ENCODE data around the gene MOK. TPM values are rescaled to one million over a fixed set of nuclear protein-coding genes. Genes with fewer than 3 reads are reported as not detected.

Gene MOK
- total RNA-seq, 1 donor from 2014 or later = 1.8 TPM

DNA sequence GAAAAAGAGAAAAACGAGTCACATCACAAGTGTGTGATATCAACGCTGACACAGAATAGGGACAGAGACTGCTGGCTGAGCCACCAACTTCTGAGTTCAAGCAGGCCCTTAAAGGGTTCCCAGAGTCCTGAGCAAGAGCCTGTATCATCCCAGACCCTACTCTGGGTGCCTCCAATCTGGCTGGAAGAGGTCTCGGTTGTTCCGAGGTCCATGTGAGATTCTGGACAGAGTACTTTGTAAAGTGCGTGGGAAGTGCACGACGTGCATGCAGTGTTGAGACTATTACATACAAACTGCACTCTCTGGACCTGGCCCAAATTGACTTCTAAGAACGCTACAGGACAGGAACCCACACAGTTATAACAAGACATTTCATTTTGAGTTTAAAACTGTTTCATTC lies 40.6 kb downstream of the MOK start:
- intact Hi-C loops (cut with micrococcal nuclease) = no loop called here
- ATAC-seq (ENCODE audit: low read depth) = no peak
- Mint-ChIP-seq H3K9me3 (no peaks in the 10 kb centered on the region), H3K27ac (no peak overlapping the region), H3K4me1 (no peaks in the 10 kb centered on the region), H3K27me3 (peaks cover 5% of the 10 kb centered on the region), H3K36me3 (ENCODE audit: low read depth) (no peaks in the 10 kb centered on the region), H3K4me3 (no peak overlapping the region)
- CTCF ChIA-PET = no interaction called here
- no peak for DNase-seq
- POLR2A ChIA-PET = no interaction called here
- TF ChIP-seq, protein P1, sequence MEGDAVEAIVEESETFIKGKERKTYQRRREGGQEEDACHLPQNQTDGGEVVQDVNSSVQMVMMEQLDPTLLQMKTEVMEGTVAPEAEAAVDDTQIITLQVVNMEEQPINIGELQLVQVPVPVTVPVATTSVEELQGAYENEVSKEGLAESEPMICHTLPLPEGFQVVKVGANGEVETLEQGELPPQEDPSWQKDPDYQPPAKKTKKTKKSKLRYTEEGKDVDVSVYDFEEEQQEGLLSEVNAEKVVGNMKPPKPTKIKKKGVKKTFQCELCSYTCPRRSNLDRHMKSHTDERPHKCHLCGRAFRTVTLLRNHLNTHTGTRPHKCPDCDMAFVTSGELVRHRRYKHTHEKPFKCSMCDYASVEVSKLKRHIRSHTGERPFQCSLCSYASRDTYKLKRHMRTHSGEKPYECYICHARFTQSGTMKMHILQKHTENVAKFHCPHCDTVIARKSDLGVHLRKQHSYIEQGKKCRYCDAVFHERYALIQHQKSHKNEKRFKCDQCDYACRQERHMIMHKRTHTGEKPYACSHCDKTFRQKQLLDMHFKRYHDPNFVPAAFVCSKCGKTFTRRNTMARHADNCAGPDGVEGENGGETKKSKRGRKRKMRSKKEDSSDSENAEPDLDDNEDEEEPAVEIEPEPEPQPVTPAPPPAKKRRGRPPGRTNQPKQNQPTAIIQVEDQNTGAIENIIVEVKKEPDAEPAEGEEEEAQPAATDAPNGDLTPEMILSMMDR (IDR thresholded peaks at IDR 0.05) = no peak

DNA sequence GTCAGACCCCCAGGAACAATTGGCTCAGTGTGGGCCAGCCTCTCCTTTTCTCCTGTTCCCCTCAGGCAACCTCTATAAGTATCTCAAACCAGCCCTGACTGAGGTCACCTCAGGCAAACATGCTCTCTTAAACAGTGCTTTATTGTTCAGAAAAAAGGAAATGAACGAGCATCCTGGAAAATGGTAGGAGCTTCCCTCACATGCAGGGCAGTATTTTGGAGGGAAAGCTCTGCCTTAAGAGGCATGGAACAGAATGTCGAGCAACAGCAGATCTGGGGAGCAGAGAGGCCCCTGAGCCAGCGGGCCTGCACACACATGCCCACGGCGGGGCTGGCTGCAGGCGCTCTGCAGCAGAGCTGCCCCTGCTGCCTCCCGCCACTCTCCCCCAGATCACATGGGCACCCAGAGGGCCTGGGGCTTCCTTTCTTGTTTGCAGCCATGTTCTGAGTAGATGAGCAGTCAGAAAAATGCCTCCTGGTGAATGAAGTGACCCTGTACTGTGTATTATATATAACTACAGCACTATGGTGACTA lies 42.0 kb downstream of the MOK start:
- Mint-ChIP-seq H3K4me3 (no peak overlapping the region), H3K27me3 (peaks cover 3% of the 10 kb centered on the region), H3K27ac (no peak overlapping the region), H3K4me1 (no peaks in the 10 kb centered on the region), H3K9me3 (no peaks in the 10 kb centered on the region), H3K36me3 (ENCODE audit: low read depth) (no peaks in the 10 kb centered on the region)
- intact Hi-C loops (cut with micrococcal nuclease) = no loop called here
- ATAC-seq (ENCODE audit: low read depth) = no peak
- POLR2A ChIA-PET = no interaction called here
- no peak for DNase-seq
- CTCF ChIA-PET = no interaction called here
- TF ChIP-seq, protein P1 (IDR thresholded peaks at IDR 0.05) = no peak

DNA sequence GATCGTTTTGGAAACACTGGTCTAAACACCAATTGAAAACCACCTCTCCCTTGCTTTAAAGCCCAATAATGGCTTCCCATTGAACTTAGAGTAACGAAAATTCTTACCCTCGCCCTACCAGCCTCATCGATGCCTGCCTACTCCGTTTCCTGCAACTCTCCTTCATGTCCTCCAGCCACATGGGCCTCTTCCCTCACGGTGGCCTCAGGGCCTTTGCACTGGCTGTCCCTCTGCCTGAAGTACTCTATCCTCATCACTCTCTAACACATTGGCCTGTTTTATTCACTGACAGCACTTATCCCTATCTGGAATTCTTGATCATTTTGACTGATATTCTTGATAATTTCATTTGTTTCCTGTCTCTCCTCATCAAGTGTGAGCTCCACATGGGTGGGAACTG lies 46.8 kb downstream of the MOK start:
- H3K27me3 Mint-ChIP-seq = peaks cover 2% of the 10 kb centered on the region
- H3K27ac Mint-ChIP-seq = no peak overlapping the region
- no peaks in the 10 kb centered on the region for H3K36me3 Mint-ChIP-seq (ENCODE audit: low read depth)
- DNase-seq (no peak), ATAC-seq (ENCODE audit: low read depth) (no peak)
- TF ChIP-seq, protein P1 (IDR thresholded peaks at IDR 0.05) = no peak
- H3K4me1 Mint-ChIP-seq = no peaks in the 10 kb centered on the region
- ChIA-PET CTCF (no interaction called here), POLR2A (no interaction called here)
- H3K4me3 Mint-ChIP-seq = no peak overlapping the region
- no peaks in the 10 kb centered on the region for H3K9me3 Mint-ChIP-seq
- intact Hi-C loops (cut with micrococcal nuclease) = no loop called here

DNA sequence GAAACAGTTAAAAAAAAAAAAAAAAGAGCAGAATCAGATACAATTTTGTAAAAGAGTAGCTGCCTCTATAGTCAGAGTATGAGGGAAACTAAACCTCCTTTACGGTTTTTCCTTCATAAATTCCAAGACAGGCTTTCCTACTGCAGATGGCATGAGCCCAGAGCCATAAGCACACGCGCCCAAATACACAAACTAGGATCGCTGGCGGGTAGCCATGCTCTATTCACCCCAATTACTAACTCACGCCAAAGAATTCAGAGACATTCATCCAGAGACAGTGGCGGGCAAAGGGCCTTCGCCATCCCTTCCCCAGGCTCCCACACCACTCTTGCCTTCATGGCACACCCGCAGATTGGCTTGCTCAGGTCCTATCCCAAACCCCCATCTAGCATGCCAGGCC lies 48.2 kb downstream of the MOK start:
- intact Hi-C loops (cut with micrococcal nuclease) = no loop called here
- ChIA-PET POLR2A (no interaction called here), CTCF (no interaction called here)
- Mint-ChIP-seq H3K27ac (no peak overlapping the region), H3K4me3 (no peak overlapping the region), H3K27me3 (peaks cover 2% of the 10 kb centered on the region), H3K4me1 (no peaks in the 10 kb centered on the region), H3K36me3 (ENCODE audit: low read depth) (no peaks in the 10 kb centered on the region), H3K9me3 (no peaks in the 10 kb centered on the region)
- DNase-seq = no peak
- no peak for ATAC-seq (ENCODE audit: low read depth)
- TF ChIP-seq, protein P1 (IDR thresholded peaks at IDR 0.05) = no peak

DNA sequence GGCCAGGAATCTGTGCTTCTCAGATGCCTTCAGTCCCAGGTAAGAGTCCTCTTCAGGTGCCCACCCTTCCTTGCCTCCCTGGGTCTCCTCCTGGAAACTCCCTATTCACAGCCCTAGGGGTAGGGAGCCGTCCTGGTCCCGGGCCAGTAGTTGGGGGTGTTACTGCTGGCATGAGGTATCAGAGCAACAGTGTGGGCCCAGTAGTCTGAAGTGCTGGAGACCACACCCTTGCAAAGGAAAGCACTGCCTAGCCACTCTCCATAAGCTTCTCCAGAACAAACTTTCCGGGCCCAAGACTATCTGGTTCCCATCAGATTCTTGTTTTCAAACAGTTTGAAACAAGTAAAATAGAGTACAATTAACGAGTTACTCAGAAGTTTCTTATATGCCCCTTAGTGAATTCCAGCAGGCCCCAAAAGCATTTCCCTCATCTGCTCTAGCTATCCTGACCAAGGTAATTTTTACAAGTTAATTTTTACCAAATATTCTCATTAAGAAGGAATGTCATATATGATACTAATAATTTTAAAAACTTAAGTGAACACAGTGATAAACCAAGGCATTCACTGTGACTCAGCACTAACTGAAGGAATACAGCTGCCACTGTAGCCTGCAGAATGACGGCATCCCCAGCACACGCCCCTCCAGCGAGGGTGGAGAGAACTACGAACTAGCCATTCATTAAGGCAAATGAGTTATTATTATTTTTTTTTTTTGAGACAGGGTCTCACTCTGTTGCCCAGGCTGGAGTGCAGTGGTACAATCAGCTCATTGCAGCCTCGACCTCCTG lies 49.4 kb downstream of the MOK start:
- Mint-ChIP-seq H3K27ac (no peak overlapping the region), H3K4me3 (no peak overlapping the region), H3K9me3 (no peaks in the 10 kb centered on the region), H3K36me3 (ENCODE audit: low read depth) (no peaks in the 10 kb centered on the region), H3K4me1 (no peaks in the 10 kb centered on the region), H3K27me3 (peaks cover 2% of the 10 kb centered on the region)
- TF ChIP-seq, protein P1 (IDR thresholded peaks at IDR 0.05) = no peak
- no peak for ATAC-seq (ENCODE audit: low read depth)
- intact Hi-C loops (cut with micrococcal nuclease) = no loop called here
- ChIA-PET CTCF (no interaction called here), POLR2A (no interaction called here)
- no peak for DNase-seq

Data from activated B cell treated with CpG ODN at 0.5 μM for 24 hours (primary cell).